Prostate gland (tissue), 2 donors: ENCODE results near the gene SCGB1C2.

ENCODE experiments used
- CTCF ChIP-seq, 4 experiments: fragments of 200-600 bp in 2 of 4; fragments of 450-650 bp in 2 of 4; sonication (generic) in 2 of 4; IDR thresholded peaks; 1 replicate in 3 of 4; 2 replicates in 1 of 4; pipeline ENCODE4 v1.5.1; 2016 to 2019; ENCODE audit warnings: antibody characterized with exemption in 4 of 4, mild to moderate bottlenecking in 2 of 4, moderate library complexity in 2 of 4
- POLR2A ChIP-seq: fragments of 450-650 bp; IDR thresholded peaks from one replicate; pipeline ENCODE4 v1.6.1; 2016; ENCODE audit warnings: antibody characterized with exemption, mild to moderate bottlenecking
- POLR2AphosphoS5 ChIP-seq: sonication (generic); formaldehyde crosslinking; IDR thresholded peaks from one replicate; pipeline ENCODE4 v1.6.1; 2017; ENCODE audit warnings: antibody characterized with exemption

DNA sequence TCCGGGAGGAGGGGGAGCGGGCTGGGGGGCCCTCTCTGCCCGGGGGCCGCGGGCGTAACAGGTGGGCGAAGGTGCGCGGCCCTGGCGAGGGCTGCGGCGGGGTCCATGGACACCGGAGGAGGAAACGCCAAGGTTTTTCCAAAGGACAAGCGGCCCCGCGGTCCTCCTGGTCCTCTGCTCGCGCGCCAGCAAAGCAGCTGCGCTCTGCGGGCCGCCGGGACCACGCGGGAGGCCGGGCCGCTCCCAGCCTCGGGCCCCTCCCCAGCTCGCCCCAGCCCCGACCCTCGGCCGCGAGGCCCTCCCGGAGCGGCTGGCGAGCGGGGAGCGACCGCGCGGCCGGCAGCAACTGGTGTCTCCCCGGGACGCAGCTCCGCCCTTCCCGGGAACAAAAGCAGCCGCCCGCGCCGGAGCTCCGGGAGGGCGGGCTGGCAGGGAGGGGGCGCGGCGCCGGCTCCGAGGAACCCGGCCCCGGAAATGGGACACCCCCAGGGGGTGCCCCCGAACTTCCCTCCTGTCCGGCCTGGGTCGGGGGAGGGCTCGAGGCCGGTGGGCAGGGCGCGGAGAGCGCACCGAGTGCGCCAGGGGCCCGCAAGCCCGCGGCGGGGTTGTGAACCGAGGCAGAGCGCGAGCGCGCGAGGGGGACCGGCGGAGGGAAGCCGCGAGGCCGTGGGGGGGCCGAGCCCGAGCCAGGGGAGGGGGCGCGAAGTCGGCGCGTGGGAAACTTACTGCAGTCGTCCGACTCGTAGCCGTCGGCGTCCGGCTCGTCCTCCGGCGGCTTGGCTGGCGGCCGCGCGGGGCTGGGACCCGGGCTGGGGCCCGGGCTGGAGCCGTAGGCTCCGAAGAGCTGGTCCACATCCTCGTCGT is 43.2 kb downstream of the SCGB1C2 start:
- no peak for TF ChIP-seq CTCF (IDR thresholded peaks at IDR 0.05)
- no peak for TF ChIP-seq POLR2AphosphoS5
- TF ChIP-seq POLR2A, result no peak
